GM12865 (cell line): ENCODE data around the gene ARRB1.
A peak's percentile ranks its signal among the peaks of the same experiment; 100 is the strongest.

ENCODE experiments used
- DNase-seq: peaks from one replicate; pipeline ENCODE4 v3.0.0; 2010; ENCODE audit warnings: low read depth
- H3K4me3 ChIP-seq: 2 replicates; pipeline ENCODE4 v1.5.1; 2011; ENCODE audit warnings: mild to moderate bottlenecking, low read depth, low read length, control low read depth
- TF ChIP-seq, protein P1 (sequence below): IDR thresholded peaks from 2 replicates; pipeline ENCODE4 v1.5.1; 2011; ENCODE audit warnings: low read length, control low read depth, low read depth, inconsistent platforms; ENCODE audit not compliant: insufficient read depth; ENCODE audit errors: missing control alignments

ARRB1 gene

GRCh38 chr11:75346912-75347647 is 4.4 kb downstream of the ARRB1 start:
- TF ChIP-seq, protein P1, sequence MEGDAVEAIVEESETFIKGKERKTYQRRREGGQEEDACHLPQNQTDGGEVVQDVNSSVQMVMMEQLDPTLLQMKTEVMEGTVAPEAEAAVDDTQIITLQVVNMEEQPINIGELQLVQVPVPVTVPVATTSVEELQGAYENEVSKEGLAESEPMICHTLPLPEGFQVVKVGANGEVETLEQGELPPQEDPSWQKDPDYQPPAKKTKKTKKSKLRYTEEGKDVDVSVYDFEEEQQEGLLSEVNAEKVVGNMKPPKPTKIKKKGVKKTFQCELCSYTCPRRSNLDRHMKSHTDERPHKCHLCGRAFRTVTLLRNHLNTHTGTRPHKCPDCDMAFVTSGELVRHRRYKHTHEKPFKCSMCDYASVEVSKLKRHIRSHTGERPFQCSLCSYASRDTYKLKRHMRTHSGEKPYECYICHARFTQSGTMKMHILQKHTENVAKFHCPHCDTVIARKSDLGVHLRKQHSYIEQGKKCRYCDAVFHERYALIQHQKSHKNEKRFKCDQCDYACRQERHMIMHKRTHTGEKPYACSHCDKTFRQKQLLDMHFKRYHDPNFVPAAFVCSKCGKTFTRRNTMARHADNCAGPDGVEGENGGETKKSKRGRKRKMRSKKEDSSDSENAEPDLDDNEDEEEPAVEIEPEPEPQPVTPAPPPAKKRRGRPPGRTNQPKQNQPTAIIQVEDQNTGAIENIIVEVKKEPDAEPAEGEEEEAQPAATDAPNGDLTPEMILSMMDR: no peak
- no peak overlapping the region for H3K4me3 ChIP-seq
- no peak for DNase-seq

GRCh38 chr11:75346296-75346695 is 5.2 kb downstream of the ARRB1 start:
- no peak for DNase-seq
- TF ChIP-seq, protein P1: no peak
- no peak overlapping the region for H3K4me3 ChIP-seq

- TF ChIP-seq, protein P1: no peak
- DNase-seq: peak; percentile 49
- H3K4me3 ChIP-seq: no peak overlapping the region
Observed at GRCh38 chr11:75345455-75346160, 5.9 kb downstream of the ARRB1 start.

DNA sequence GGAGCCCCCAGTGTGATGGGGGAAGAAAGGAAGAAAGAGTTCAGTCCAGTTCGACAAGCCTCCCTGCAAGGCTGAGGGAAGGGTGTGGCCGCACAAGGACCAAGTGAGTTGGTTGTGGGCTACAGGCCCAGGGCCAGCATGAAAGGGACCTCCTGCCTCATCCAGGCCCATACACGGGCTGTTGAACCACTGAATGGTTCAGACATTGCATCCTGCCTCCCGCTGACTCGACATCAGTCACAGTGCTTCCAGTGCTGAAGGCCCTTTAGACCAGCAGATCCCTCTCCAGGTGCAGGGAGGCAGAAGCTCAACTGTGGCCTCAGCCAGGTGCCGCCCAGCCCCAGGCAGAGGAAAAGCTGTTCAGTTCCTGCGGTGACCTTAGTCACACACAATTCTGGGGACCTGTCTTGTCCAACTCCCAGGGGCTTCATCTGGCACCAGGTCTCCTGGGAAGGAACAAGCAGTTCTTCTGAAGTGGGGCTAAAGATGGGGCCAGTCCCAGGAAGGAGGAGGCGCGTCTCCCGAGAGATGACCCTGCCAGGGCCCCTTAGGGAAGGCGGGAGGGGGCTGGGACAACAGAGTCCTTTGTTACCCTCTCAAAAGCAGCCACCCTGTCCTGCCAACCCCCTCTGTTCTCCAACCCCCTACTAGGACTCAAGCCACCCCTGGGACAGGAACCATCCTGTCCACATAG is 6.6 kb downstream of the ARRB1 start:
- TF ChIP-seq, protein P1: no peak
- no peak overlapping the region for H3K4me3 ChIP-seq
- DNase-seq: no peak

GRCh38 chr11:75344186-75344585 is 7.3 kb downstream of the ARRB1 start:
- TF ChIP-seq, protein P1: no peak
- no peak for DNase-seq
- no peak overlapping the region for H3K4me3 ChIP-seq

- TF ChIP-seq, protein P1: no peak
- no peak for DNase-seq
- H3K4me3 ChIP-seq: no peak overlapping the region
Observed at GRCh38 chr11:75342966-75343870, 8.2 kb downstream of the ARRB1 start.
